ENCODE measurements around the gene POLR2E.
A peak's percentile ranks its signal among the peaks of the same experiment; 100 is the strongest.
"Not testable (repeated sequence)": the region's sequence is repeated elsewhere in the genome, so short reads cannot be mapped to it uniquely, and the experiment has no call there.

Gene POLR2E

DNA sequence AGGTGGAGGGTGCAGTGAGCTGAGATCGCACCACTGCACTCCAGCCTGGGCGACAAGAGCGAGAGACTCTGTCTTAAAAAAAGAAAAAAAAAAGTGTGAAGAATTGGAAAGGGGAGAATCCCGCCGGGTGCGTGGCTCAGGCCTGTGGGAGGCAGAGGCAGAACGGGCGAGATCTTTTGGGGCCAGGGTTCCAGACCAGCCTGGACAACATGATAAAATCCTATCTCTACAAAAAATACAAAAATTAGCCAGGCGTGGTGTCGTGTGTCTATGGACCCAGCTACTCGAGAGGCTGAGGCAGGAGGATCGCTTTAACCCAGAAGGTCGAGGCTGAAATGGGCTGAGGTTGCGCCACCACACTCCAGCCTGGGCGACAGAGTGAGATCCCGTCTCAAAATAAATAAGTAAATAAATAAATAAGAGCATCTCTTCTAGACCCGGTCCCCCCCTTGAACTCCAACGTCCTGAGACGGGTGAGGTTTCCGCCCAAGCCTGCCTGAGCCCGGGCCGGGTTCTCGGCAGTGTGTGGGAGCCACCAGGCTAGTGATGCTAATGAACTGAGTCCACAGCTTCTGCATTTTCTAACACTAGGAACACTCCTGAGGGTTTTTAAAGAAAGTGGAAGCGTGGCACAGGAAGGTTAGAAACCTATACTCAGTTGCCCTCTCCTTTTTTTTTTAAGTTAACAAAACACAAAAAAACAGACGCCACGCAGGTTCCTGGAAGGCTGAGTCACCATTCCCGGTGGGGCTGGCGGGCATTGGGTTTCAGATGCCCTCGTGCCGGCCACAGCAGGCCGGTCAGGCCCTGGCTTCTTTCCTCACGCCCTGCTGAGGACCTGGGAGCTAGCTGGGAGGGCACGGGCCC, 30.7 kb upstream of the POLR2E start:
- DNase-seq: no peak

DNA sequence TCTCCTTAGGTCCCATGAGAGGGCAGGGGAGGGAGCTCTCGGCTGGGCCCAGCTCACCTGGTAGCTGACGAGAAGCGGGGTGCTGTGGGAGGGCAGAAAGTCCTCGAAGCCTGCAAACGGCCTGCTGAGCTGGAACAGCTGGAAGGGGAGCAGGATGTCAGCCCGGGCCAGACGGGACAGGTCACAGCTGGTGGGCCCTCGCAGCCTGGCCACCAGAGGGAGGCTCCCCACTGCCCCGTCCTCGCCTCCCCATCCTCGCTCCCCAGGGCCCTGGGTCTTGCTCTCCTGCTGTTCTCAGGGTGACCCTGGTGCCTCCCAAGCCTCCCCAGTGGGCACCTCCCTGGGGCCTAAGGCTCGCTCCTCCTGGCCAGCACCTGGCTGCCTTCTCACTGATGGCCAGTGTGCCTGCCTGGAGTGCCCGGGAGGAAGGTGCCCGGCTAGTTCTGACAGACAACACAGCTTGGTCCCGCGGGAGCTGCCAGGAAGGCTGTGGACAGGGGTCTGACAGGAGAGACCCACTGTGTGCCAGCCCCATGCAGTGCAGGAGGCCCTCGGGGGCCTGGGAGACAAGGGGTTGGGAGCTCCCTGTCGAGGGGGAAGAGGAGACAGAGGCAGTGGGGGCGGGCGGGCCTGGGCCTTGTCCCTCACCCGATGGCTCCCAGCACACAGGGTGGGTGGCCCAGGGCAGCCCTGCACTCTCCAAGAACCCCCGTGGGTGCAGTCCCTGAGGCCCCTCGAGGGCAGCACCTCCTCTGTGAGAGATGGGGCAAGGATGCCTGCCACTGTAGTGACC, 28.9 kb upstream of the POLR2E start:
- DNase-seq: no peak

DNA sequence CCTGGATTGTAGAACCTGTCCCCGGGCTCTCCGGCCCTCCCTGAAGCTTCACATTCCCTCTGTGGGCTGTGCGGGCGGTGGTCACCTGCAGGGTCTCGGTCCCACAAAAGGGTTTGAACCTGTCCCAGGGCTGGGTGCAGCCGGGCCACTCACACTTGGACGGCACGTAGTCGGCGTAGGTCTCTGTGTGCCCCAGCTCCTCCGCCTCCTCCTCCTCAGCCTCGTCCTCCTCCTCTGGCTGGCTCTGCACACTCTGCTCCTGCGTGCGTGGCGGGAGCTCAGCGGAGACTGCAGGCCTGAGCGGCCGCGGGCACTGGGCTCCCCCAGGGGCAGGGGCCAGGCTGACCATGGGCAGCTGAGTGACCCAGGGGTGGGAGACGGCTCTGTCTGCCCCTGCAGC, 28.2 kb upstream of the POLR2E start:
- DNase-seq: no peak

DNA sequence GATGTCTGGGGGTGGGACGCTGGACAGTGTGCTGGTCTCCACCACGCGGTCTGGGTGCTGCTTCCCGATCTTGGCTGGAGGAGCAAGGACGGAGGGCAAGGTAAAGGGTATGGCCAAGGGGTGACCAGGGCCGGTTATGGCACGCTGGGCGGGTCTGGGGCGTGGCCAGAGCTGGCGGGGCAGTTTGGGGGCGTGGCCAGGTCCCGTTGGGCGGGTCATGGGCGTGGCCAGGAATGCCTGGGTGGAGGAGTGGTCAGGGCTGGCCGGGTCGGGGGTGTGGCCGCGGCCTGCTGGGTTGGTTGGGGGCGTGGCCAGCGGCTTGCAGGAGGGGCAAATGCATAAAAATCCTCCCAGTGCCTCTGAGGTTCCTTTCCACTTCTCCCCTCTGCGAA, 27.8 kb upstream of the POLR2E start:
- DNase-seq: no peak

DNA sequence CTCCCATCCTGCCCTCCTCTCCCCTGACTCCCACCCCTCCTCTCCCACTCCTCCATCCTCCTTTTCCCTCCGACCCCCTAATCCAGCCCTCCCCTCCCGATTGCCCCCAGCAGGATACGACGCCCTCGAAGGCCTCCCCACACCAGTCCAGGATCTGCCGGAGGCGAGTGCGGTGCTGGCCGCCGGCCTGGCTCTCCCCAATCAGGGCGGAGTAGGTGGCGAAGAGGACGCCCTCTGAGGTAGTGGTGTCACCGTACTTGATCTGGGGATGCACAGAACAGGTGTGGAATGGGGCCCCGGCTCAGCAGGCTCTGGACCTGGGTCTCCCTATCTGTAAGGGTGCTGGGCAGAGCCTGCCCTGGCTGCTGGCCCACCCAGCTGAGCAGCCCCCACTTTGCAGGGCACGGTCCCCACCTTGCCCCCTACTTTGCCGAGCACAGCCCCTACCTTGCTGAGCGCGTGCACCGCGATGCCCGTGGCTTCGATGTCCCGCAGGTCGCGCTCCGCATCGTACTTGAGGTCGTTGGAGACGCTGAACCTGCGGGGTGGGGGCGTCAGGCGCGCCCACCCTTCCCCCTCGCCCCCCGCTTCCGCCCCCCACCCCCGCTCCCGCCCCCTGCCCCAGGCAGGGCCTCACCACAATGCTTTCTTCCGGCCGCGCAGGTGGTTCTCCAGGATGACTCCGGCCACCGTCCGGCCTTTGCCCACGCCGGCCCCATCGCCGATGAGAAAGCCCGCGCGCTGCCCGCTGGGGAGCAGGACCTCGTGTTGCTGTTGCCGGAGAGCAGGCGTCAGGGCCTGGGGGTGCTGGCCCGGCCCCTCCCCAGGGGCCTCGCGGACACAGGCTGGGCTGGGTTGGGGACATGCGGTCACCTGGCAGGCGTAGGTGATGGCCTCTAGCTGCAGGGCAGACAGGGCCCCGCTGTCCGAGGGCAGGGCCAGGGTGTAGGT, 27.1 kb upstream of the POLR2E start:
- no peak for DNase-seq

DNA sequence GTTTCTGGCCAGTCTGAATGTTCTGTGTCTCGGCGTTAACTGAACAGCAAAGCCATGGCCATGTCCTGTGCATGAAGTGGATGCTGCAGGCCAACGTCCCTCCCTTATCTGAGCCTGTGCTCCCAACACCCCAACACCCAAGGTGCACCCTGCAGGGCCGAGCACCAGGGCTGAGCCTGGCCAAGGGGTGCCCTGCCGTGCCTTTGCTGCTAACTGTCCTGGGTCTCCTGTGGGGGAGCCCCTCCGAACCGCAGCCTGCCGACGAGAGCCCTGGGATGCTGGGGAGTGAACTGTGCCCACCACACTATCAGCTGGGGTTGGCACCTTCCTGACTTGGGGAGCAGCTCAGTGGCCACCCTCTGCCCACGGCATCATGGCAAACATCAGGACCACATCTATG, 26.2 kb upstream of the POLR2E start:
- no peak for DNase-seq

DNA sequence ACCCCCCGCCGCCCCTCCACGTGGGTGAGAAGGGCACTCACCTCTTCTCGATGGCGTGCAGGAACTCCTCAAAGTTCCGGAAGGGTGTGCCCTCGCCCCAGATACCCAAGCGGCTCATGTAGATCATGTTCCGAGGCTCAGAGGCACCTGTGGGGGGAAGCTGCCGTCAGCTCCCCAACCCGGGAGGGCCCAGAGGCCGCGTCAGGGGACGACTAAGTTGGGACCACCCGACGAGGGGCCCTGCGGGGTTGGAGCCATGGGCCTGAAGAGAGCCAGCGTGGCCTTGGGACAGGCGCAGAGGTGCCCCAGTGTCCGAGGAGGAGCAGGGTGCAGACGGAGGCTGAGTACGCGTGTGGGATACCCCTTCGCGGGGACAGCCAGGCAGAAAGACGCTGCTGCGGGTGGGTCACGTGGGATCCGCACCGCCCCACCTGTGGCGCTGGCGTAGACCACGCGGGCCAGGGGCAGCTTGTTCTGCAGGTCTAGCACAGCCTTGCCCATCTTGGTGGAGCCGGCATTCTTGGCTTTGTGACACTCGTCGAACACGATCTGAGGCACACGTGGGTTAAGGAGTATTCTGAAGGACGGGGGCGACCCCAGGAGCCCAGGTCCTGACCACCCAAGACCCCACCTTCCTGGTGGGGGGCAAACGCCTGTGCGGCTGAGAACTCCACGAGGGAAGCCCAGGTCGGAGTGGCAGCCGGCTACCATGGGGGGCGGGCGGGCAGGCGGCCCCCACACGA, 24.5 kb upstream of the POLR2E start:
- DNase-seq: no peak

DNA sequence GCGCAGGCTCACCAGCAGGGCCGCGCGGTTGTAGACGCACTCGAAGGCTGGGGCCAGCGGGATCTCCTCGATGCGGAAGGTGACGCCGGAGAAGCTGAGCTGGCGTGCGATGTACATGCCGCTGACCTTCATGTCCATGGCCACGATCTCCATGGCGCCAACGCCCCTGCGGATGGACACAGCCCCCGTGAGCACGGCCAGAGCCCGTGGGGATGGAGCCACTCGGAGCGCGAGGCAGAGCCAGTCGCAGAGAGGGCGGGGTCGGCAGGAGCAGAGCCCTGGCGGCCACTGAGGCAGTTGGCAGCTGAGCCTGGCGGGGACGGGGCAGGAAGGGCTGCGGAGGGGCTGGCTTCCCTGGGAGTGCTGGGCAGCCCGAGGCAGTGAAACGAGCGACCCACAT, 23.8 kb upstream of the POLR2E start:
- no peak for DNase-seq

DNA sequence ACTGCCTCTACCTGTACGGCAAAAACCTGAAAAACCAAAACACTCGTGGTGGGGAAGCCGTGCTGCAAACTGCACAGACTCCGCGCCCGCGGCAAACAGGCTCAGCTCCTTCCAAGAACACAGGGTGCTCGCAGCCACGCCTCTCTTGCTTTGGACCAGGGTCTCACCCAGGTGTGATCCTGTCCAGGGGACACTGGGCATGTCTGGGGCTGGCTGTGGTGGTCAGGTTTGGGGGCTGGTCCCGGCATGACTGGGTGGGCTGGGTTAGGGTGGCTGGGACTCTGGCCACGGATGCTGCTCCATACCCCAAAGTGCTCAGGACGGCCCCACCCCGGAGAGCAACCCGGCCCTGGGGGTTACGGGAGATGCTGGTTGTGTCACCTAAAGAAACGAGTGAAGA, 22.5 kb upstream of the POLR2E start:
- DNase-seq: no peak

DNA sequence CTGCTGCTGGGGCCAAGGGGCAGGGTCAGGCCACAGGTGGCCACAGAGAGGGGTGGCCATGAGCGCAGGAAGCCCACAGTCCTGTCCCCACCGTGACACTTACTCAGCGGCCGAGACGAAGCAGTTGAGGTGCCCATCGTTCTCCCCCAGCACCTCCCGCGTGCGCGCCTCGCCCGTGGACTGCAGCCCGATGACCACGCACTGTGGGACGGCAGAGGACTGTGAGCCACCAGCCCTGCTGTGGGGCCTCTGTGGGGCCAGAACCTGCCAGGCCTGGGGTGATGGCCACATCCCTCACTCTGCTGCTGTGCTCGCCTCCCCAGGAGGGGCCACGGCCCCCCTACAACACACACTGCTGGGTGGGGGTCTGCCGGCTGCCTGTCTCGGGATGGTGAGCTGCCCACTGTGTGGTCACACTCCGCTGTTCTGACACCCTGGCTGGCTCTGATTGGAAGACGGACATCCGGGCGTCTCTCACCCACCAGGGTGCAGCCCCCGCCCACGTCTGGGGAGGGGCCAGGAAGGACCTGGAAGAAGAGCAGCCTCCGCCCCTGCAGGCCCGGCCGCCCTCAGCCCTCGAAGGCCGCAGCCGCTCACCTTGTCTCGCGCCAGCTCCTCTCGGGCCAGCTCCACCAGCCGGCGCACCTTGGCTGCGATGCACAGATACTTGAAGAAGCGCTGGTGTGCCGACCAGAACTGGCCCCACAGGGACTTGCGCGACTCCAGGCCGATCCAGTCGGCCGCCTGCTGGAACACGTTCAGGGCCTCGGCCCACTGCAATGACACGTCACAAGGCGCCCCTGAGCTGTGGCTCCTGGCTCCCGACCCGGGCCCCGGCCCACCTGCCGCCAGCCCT, 21.8 kb upstream of the POLR2E start:
- no peak for DNase-seq

DNA sequence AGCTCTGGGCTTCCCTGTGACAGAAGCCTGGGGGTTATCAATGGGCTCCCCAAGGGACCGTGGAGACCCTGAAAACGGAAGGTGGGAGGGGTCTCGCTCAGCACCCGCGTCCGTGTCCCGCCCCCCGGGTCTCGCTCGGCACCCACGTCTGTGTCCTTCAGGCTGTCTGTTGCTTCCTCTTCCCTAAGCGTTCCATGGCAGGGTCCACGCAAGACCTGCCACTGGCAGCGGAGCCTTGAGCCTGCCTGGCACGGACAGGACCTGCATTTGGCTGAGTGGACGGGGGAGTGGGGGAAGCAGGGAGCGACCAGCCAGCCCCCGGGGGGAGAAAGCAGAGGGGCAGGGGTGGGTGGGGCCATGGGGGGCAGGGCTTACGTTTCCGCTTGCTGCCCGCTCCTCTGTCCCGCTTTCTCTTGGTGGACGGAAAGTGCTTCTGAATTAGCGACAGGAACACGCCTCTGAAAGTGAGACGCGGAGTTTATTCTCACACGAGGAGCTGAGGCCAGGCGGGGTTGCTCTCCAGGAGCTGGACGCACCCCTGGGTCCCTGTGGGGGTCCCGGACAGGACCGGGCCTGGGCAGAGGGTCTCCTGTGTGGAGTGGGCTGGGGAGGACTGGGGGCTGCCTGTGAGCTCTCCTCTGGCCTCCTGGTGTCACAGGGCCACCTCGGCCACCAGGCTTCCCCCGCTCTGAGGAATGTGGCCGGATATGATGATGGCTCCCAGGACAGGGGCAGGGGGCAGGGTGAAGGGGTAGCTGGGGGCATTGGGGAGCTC, 20.7 kb upstream of the POLR2E start:
- no peak for DNase-seq

DNA sequence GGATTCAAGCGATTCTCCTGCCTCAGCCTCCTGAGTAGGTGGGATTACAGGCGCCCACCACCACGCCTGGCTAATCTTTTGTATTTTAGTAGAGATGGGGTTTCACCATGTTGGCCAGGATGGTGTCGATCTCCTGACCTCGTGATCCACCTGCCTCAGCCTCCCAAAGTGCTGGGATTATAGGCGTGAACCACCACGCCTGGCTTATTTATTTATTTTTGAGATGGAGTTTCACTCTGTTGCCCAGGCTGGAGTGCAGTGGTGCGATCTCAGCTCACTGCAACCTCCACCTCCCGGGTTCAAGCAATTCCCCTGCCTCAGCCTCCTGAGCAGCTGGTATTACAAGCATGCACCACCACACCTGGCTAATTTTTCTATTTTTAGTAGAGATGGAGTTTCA, 19.6 kb upstream of the POLR2E start:
- DNase-seq: not testable (repeated sequence)

DNA sequence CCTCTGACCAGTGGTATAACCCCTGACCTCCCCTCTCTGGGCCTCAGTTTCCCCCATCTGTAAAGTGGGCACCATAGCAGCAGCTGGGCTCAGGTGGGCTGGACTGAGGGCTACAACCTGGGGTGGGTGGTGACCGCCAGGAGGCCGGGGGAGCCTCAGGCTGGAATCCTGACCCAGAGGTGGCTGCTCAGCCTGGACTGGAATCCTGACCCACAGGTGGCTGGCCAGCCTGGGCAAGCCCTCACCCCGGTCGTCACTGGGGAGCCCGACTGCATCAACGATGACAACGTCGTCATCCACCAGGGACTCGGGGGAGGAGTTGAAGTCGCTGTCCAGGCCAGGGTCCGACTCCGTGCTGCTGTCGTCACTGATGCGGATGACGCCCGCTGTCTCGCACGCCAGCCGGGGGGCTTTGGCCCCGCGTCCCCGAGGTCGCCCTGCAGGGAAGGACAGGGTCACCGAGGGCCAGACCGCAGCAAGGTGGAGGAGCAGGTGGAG, 18.9 kb upstream of the POLR2E start:
- no peak for DNase-seq

DNA sequence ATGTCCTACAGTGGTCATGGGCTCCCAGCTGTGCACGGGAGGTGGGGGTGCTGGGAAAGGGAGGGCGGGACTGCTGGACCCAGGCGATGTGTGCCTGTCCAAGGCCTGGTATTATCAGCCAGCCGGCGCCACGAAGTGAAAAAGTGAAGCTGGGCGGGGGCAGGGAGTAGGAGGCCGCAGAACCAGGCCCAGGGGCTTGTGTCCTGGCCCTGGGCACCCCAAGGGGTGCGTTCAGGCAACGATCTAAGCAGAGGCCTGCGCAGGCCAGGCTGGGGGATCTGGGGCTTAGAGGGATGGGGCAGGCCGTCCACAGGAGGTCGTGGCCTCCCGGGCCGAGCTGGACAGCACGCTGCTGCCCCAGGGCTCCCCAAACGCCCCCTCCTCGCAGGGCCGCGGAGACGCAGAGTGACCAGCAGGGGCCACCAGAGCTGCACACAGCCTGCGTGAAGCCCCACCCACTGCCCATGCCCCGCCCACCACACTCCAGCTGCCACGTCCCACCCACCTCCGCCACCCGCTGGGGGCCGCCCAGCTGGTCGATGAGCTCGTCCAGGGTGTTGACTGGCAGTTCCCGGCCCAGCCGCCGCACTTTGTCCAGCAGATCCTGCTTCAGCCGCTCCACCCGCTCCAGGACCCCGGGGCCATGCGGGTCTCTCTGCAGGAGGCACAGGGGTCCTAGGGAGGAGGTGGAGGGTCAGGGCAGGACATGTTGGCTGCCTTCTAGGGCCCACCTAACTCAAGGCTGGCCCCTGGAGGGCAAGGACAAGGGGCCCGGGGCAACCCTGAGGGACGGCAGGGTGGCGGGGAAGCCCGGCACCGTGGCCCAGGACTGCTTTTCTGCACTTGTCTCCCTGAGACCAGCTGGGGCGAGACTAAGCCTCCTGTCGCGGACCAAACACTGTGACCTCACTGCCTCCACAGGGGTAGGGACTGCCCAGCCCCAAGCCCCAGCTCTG, 18.1 kb upstream of the POLR2E start:
- peak; percentile 35 to 80 (median 64) for DNase-seq

DNA sequence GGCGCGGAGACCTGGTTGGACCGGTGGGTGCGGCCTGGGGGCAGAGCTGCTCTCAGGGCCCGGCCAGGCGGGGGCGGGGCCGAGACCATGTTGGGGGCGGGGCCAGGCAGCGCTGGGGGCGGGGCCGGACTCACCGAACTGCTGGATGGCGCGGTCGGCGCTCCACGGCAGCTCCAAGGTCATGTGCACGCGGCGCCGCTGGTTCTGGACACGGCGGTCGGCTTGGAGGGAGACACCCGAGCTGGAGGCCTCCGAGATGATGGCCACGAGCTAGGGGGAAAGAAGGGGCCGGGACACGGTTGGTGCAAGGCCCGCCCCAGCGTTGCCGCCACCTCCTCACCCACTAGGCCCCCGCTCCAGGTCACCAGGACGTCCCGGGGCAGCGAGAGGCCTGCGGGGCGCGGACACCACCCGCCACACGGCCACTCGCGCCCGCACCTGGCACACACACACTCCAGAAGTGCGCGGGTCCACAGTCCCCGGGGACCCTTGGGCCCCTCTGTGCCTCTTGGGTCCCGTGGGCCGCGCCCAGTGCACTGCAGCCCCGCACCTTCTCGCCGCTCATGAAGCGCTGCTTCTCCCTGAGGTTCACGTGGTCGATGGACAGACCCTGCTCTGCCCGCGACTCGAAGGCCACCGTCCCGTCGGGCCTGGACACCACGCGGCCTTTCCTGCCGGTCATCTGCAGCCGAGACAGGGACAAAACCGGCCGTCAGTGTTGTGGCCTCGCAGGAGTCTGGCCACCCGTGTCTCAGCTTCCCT, 17.3 kb upstream of the POLR2E start:
- no peak for DNase-seq

DNA sequence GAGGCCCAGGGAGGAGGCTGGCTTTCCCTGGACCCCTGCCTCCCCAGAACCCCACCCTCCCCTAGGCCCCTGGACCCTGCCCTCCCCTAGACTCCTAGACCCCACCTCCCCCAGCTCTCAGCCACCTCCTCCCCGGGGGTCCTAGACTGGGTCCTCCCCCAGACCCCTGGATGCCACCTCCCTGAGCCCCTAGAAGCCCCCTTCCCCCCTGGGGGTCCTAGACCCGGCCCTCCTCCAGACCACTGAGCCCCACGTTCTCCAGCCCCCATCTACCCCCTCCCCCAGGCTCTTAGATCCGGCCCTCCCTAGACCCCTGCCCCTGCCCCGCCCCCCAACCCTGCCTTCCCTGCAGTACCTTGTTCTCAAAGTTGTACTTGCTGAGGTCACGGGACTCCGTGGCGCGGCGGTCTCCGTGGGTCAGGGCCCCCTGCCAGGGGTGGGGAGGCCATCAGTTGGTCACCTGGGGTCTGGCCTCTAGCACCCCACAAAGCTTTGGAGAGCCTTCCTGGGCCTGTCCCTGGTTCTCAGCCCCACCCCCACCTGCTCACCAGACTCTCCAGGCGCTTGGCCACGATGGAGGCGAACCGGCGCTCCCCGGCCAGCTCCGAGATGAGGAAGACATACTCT, 16.6 kb upstream of the POLR2E start:
- no peak for DNase-seq

DNA sequence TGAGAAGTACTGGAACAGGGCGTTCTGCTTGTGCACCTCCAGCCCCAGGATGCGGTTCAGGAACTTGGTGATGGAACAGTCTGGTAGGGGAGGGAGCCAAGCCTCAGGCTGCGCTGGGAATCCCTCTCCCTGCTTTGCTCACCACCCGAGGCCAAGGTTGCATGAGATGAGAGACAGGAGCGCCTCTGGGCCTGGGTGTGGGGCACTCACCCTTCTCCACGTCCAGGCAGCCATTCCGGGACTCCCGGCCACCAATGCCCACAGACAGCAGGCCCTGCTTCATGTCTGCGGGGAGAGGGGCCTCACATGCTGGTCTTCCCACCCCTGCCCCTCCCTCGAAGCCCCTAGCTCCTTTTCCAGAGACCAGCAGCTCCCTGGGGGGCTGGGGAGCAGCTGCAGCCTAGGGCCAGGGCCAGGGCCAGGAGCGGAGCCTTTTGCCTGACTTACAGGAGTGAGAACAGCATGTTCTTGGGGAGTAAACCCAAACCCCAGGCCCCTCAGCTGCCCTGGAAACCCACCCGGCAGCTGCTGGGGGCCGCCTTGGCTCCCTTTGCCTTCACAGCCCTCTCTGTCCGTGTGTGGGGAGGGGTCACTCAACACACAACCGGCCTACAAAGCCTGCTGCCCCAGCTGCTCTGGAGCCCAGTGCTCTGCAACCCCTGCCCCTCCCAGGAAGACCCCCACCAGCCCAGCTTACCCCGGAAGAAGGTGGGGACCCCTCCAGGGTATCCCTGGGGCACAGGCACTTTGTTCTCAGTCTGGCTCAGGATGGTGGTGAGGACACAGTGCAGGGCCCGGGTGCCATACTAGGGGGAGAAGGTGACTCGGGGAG, 15.8 kb upstream of the POLR2E start:
- DNase-seq: no peak

Measured in activated naive CD4-positive, alpha-beta T cell (primary cell).